Fibroblast of mammary gland (primary cell): ENCODE data around the gene FTH1.

Experiments
- DNase-seq: peaks from one replicate; pipeline ENCODE4 v3.0.0-alpha.2; 2010; ENCODE audit warnings: low read depth
- H3K4me3 ChIP-seq: 2 replicates; pipeline ENCODE4 v1.5.1; 2011; ENCODE audit warnings: low read depth, mild to moderate bottlenecking, low read length, moderate library complexity; ENCODE audit not compliant: control insufficient read depth
- TF ChIP-seq, protein P1 (sequence below): conservative IDR thresholded peaks from 2 replicates; pipeline ENCODE4 v1.5.1; 2011; ENCODE audit warnings: low read depth, low read length, inconsistent platforms; ENCODE audit not compliant: control insufficient read depth, insufficient read depth

The FTH1 gene

DNA sequence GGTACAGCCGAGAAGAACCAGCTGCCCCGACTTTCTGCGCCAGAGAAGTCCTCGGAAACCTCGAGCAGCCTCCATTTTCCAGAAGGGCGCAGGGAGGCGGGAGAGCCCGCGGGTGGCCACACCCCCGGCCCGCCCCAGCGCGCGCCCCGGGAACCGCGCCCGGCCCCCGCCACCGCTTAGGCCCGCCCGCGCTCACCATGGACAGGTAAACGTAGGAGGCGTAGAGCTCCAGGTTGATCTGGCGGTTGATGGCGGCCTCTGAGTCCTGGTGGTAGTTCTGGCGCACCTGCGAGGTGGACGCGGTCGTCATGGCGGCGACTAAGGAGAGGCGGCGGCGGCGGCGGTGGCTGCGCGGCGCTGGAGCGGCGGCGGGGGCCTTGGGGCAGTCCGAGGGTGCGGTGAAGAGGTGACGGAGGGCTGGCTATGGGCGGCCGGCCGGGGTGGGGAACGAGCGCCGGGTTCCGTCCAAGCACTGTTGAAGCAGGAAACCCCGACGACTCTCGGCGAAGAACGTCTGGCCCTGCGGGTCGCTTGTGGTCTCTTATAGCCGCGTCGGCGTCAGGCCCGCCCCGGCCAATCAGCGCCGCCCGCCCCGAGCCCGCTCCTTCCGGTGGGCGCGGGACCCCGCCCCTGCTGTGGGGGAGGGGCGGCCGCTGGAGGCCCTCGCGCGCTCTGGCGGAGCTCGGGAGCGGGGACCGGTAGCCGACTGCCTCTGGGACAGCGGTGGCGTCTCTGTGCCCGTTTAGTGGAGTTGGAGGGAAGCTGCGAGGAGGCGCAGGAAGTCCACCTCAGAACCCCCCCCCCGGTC is at the start of gene FTH1:
Gene FTH1, minus strand, starts transcription at position 519 of the 808 bp plus-strand sequence. Its CDS starts 209 bp downstream, at position 310.
- DNase-seq, result peak; percentile 83
- TF ChIP-seq, protein P1, sequence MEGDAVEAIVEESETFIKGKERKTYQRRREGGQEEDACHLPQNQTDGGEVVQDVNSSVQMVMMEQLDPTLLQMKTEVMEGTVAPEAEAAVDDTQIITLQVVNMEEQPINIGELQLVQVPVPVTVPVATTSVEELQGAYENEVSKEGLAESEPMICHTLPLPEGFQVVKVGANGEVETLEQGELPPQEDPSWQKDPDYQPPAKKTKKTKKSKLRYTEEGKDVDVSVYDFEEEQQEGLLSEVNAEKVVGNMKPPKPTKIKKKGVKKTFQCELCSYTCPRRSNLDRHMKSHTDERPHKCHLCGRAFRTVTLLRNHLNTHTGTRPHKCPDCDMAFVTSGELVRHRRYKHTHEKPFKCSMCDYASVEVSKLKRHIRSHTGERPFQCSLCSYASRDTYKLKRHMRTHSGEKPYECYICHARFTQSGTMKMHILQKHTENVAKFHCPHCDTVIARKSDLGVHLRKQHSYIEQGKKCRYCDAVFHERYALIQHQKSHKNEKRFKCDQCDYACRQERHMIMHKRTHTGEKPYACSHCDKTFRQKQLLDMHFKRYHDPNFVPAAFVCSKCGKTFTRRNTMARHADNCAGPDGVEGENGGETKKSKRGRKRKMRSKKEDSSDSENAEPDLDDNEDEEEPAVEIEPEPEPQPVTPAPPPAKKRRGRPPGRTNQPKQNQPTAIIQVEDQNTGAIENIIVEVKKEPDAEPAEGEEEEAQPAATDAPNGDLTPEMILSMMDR, result no peak
- peak within 1 kb of the TSS; percentile 87 for H3K4me3 ChIP-seq

DNA sequence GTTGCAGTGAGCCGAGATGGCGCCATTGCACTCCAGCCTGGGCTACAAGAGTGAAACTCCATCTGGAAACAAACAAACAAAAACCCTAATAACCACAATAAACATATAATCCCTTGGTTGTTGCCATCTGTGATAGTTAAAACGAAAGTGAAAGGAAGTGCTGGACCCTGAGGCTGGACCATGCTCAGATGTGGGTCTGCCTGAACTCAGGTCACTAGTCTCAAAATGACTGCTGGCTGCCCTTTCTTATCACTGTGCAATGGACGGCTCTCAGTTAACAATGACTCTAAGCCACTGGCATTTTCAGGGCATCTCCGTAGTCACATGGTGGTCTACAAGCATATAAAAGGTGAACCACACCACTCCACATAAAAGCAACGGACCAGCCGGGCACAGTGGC is 48.2 kb upstream of the FTH1 start:
- no peak overlapping the region for H3K4me3 ChIP-seq
- TF ChIP-seq, protein P1, result no peak
- DNase-seq, result no peak

- no peak for DNase-seq
- no peak overlapping the region for H3K4me3 ChIP-seq
- TF ChIP-seq, protein P1, result no peak
These were observed 46.4 kb upstream of the FTH1 start for GRCh38 chr11:62013537-62014476.

- DNase-seq, result no peak
- H3K4me3 ChIP-seq, result no peak overlapping the region
These were observed 45.5 kb upstream of the FTH1 start for GRCh38 chr11:62012832-62013461.

GRCh38 chr11:62012451-62012831 is 45.0 kb upstream of the FTH1 start:
- H3K4me3 ChIP-seq, result no peak overlapping the region
- peak; percentile 54 for DNase-seq
- TF ChIP-seq, protein P1, result no peak

More at GRCh38 chr11:62012832-62013461, 45.5 kb upstream of the FTH1 start:
- TF ChIP-seq, protein P1, result no peak

- TF ChIP-seq, protein P1, result no peak
- DNase-seq, result no peak
- H3K4me3 ChIP-seq, result no peak overlapping the region
These were observed 44.4 kb upstream of the FTH1 start for GRCh38 chr11:62011881-62012280.
